K562 (cell line): ENCODE measurements around the gene SERBP1. TPM values are rescaled to one million over a fixed set of nuclear protein-coding genes. Genes with fewer than 3 reads are reported as not detected.

Experiments used
- ATAC-seq: fragments of 200-7000 bp; cut with Tn5 transposase; 3 replicates; pipeline ENCODE4 v1.9.1; 2020; ENCODE audit warnings: moderate library complexity
- BruUV-seq: library from RNA; stranded (reverse); fragments of 400-500 nt; replicated peaks from 2 replicates; lab custom pipeline; 2021; lab: Mats Ljungman, UMichigan
- CTCF ChIA-PET: fragments of 300-600 bp; formaldehyde crosslinking; extraction: SDS; loops from one replicate; lab custom pipeline; 2021; ENCODE audit warnings: low intra/inter-chr PET ratio; lab: Yijun Ruan, JAX
- POLR2A ChIA-PET: fragments of 300-600, 350-650 bp; sonication (Branson Sonifier 250); formaldehyde crosslinking; extraction: SDS; loops from one replicate; lab custom pipeline; 2021; ENCODE audit warnings: antibody characterized with exemption, inconsistent platforms; lab: Yijun Ruan, JAX
- DNase-seq, 4 experiments: peaks; one replicate each; pipeline versions ENCODE4 v3.0.0 to v3.0.0-alpha.2; 2011 to 2018; ENCODE audit warnings: low spot score in 3 of 4, mixed read lengths in 3 of 4; ENCODE audit errors: extremely low read depth in 1 of 4
- FAIRE-seq: peaks from 2 replicates; lab custom pipeline; 2011; peaks lifted over from hg19 to GRCh38; lab: Jason Lieb, UNC
- H2AFZ ChIP-seq: 2 replicates; pipeline ENCODE4 v1.6.0; 2011; ENCODE audit warnings: low read depth, low read length, control low read depth, inconsistent platforms
- H3K27ac ChIP-seq: fragments of 200-600 bp; 3 replicates; pipeline ENCODE4 v1.8.0; 2011; ENCODE audit warnings: low read depth, mild to moderate bottlenecking, control low read depth, inconsistent platforms, low read length, moderate library complexity, mixed read lengths; ENCODE audit errors: extremely low read depth
- H3K27me3 ChIP-seq, 2 experiments: fragments of 300-600 bp in 1 of 2; 2 replicates in 1 of 2; 3 replicates in 1 of 2; pipeline versions ENCODE4 v1.6.0 to v1.8.0; 2011; ENCODE audit warnings: inconsistent platforms in 2 of 2, low read length in 2 of 2, mild to moderate bottlenecking in 1 of 2, mixed read lengths in 1 of 2, moderate library complexity in 1 of 2; ENCODE audit not compliant: control insufficient read depth in 2 of 2, insufficient read depth in 2 of 2
- H3K36me3 ChIP-seq: fragments of 300-600 bp; 3 replicates; pipeline ENCODE4 v1.8.0; 2011; ENCODE audit warnings: mild to moderate bottlenecking, low read length, inconsistent platforms; ENCODE audit not compliant: control insufficient read depth, insufficient read depth
- H3K4me1 ChIP-seq, 2 experiments: fragments of 200-600 bp in 1 of 2; replicated peaks in 1 of 2; 2 replicates in 1 of 2; 3 replicates in 1 of 2; pipeline versions ENCODE4 v1.5.1 to v1.8.0; 2011; ENCODE audit warnings: inconsistent platforms in 2 of 2, low read length in 2 of 2, mild to moderate bottlenecking in 1 of 2, mixed read lengths in 1 of 2, moderate library complexity in 1 of 2; ENCODE audit not compliant: control insufficient read depth in 2 of 2, insufficient read depth in 2 of 2
- H3K4me2 ChIP-seq: 2 replicates; pipeline ENCODE4 v1.6.1; 2011; ENCODE audit warnings: low read length, control low read depth, inconsistent platforms, mixed read lengths; ENCODE audit not compliant: insufficient read depth
- H3K4me3 ChIP-seq: fragments of 200-600 bp; sonication (generic), shearing (Covaris generic); 2 replicates; pipeline ENCODE4 v1.5.1; 2016; ENCODE audit warnings: control low read depth, inconsistent platforms
- H3K79me2 ChIP-seq: fragments of 200-600 bp; 3 replicates; pipeline ENCODE4 v1.8.0; 2011; ENCODE audit warnings: low read length, inconsistent platforms; ENCODE audit not compliant: control insufficient read depth, insufficient read depth
- H3K9ac ChIP-seq, 2 experiments: 2 replicates each; pipeline versions ENCODE4 v1.6.0 to v1.6.1; 2011; ENCODE audit warnings: low read depth in 2 of 2, low read length in 2 of 2, control low read depth in 1 of 2, inconsistent platforms in 1 of 2, mild to moderate bottlenecking in 1 of 2, mixed read lengths in 1 of 2; ENCODE audit not compliant: insufficient read depth in 1 of 2
- H3K9me1 ChIP-seq: one replicate; pipeline ENCODE4 v1.6.0; 2011; ENCODE audit warnings: inconsistent platforms, mild to moderate bottlenecking, low read length, moderate library complexity; ENCODE audit not compliant: control insufficient read depth, insufficient read depth
- H3K9me3 ChIP-seq: replicated peaks from 2 replicates; pipeline ENCODE4 v1.5.1; 2011; ENCODE audit warnings: low read depth, low read length, inconsistent platforms; ENCODE audit not compliant: control insufficient read depth, insufficient read depth
- H4K20me1 ChIP-seq: replicated peaks from 2 replicates; pipeline ENCODE4 v1.6.1; 2011; ENCODE audit warnings: low read length, inconsistent platforms, mixed read lengths; ENCODE audit not compliant: control insufficient read depth, insufficient read depth
- FOXJ3 ChIP-seq: sonication (generic); formaldehyde crosslinking; IDR thresholded peaks from 2 replicates; pipeline ENCODE4 v1.4.0; 2020; ENCODE audit warnings: mild to moderate bottlenecking, missing genetic modification reagents
- MAFF ChIP-seq: IDR thresholded peaks from 2 replicates; pipeline ENCODE4 v1.6.1; 2012; ENCODE audit warnings: low read length, improper control_type of control experiment
- RAD21 ChIP-seq, 2 experiments: fragments of 250-450 bp in 1 of 2; fragments of 450-650 bp in 1 of 2; sonication (Bioruptor Pico) in 1 of 2; formaldehyde crosslinking in 1 of 2; IDR thresholded peaks in 1 of 2; conservative IDR thresholded peaks in 1 of 2; 2 replicates each; pipeline versions ENCODE4 v1.4.0 to v1.8.0; 2020 to 2022; ENCODE audit warnings: mild to moderate bottlenecking in 2 of 2, moderate library complexity in 1 of 2
- RBM15 ChIP-seq: fragments of 200-400 bp; formaldehyde crosslinking; IDR thresholded peaks from 2 replicates; pipeline ENCODE4 v1.6.1; 2018; ENCODE audit warnings: mild to moderate bottlenecking, low read length, moderate library complexity; ENCODE audit not compliant: insufficient read depth
- RBM22 ChIP-seq: fragments of 200-400 bp; formaldehyde crosslinking; IDR thresholded peaks from 2 replicates; pipeline ENCODE4 v1.6.1; 2018; ENCODE audit warnings: low read length, low read depth; ENCODE audit not compliant: poor library complexity, severe bottlenecking
- RBM34 ChIP-seq: fragments of 200-400 bp; formaldehyde crosslinking; IDR thresholded peaks from 2 replicates; pipeline ENCODE4 v1.6.1; 2018; ENCODE audit warnings: low read length, borderline replicate concordance; ENCODE audit not compliant: insufficient read depth
- TCFL5 ChIP-seq: fragments of 250-450 bp; sonication (Bioruptor Pico); conservative IDR thresholded peaks from 2 replicates; pipeline ENCODE4 v1.6.1; 2021; ENCODE audit warnings: mild to moderate bottlenecking, moderate library complexity, matching md5 sums
- ZNF507 ChIP-seq: conservative IDR thresholded peaks from 2 replicates; pipeline ENCODE4 v1.6.1; 2017; ENCODE audit warnings: missing genetic modification characterization, missing compliant biosample characterization
- ZNF639 ChIP-seq, 2 experiments: fragments of 200-800 bp in 1 of 2; sonication (Bioruptor generic) in 1 of 2; sonication (generic) in 1 of 2; formaldehyde crosslinking in 1 of 2; IDR thresholded peaks in 1 of 2; conservative IDR thresholded peaks in 1 of 2; 2 replicates each; pipeline versions ENCODE4 v1.5.0 to v1.6.1; 2016 to 2020; ENCODE audit warnings: missing compliant biosample characterization in 1 of 2, missing genetic modification characterization in 1 of 2, missing genetic modification reagents in 1 of 2
- ZNF75A ChIP-seq: fragments of 450-650 bp; formaldehyde crosslinking; IDR thresholded peaks from 2 replicates; pipeline ENCODE4 v1.4.0; 2020; ENCODE audit warnings: mild to moderate bottlenecking
- ZNF780A ChIP-seq: fragments of 250-450 bp; sonication (Bioruptor Pico); IDR thresholded peaks from 2 replicates; pipeline ENCODE4 v1.5.0; 2021; ENCODE audit warnings: mild to moderate bottlenecking
- WGBS: fragments of 100-300 bp; shearing (Covaris generic); methylation state at CpG from one replicate; pipeline ENCODE4 v1.1.6; 2016; ENCODE audit warnings: low coverage, mixed read lengths; ENCODE audit not compliant: insufficient coverage; ENCODE audit errors: missing lambda C conversion rate; 5-methylcytosine and 5-hydroxymethylcytosine counted together
- in situ Hi-C: fragments of 300-500 bp; cut with MboI; formaldehyde crosslinking; loops from 4 replicates; pipeline ENCODE4 v1.15.0; 2018; ENCODE audit warnings: inconsistent platforms, mixed read lengths
- intact Hi-C: fragments of 100-400 bp; cut with micrococcal nuclease; formaldehyde crosslinking; loops from 2 replicates; pipeline ENCODE4 v1.14.2; 2022
- polyA plus RNA-seq, 8 experiments: library from polyadenylated mRNA; depleted of rRNA in 4 of 8; stranded (reverse) in 5 of 8; unstranded in 3 of 8; fragments of >200 nt; fragmentation: Nextera tagmentation in 2 of 8; fragmentation: Illumina TruSeq in 1 of 8; extraction: Ambion mirVana in 2 of 8; extraction: Trizol in 1 of 8; gene quantifications; 2 replicates each; pipeline versions ENCODE4 v1.2.1 to v1.2.3, GENCODE V29; 2011 to 2014; ENCODE audit warnings: inconsistent platforms in 1 of 8, missing spikeins in 1 of 8
- total RNA-seq, 7 experiments: library from RNA; depleted of rRNA in 6 of 7; stranded (reverse); fragments of >200 nt in 6 of 7; fragmentation: Illumina TruSeq in 2 of 7; extraction: Trizol in 2 of 7; gene quantifications; 2 replicates each; pipeline versions ENCODE4 v1.2.1 to v1.2.3, GENCODE V29; 2011 to 2021; ENCODE audit warnings: low replicate concordance in 1 of 7
- TF ChIP-seq, protein P1 (sequence below), 3 experiments: fragments of 200-800 bp in 1 of 3; sonication (Bioruptor generic) in 1 of 3; sonication (generic) in 1 of 3; formaldehyde crosslinking in 1 of 3; IDR thresholded peaks; 2 replicates each; pipeline versions ENCODE4 v1.6.1 to v1.8.0; 2016 to 2022; ENCODE audit warnings: mild to moderate bottlenecking in 2 of 3, missing compliant biosample characterization in 2 of 3, missing genetic modification characterization in 2 of 3, missing genetic modification reagents in 1 of 3
- TF ChIP-seq, protein P2 (sequence below), 2 experiments: fragments of 450-650 bp; conservative IDR thresholded peaks; 2 replicates each; pipeline ENCODE4 v1.6.1; 2017; ENCODE audit warnings: mild to moderate bottlenecking in 2 of 2, moderate library complexity in 2 of 2
- TF ChIP-seq, protein P3 (sequence below): fragments of 250-450 bp; sonication (Bioruptor Pico); IDR thresholded peaks from 2 replicates; pipeline ENCODE4 v1.5.0; 2021; ENCODE audit warnings: mild to moderate bottlenecking, borderline replicate concordance

SERBP1 gene
- total and polyA plus RNA-seq, 9 of the 15 experiments (the other 6 are each of a cell fraction or from before 2014, with no cell fraction given), result 79.9 to 761 (median 464) TPM

DNA sequence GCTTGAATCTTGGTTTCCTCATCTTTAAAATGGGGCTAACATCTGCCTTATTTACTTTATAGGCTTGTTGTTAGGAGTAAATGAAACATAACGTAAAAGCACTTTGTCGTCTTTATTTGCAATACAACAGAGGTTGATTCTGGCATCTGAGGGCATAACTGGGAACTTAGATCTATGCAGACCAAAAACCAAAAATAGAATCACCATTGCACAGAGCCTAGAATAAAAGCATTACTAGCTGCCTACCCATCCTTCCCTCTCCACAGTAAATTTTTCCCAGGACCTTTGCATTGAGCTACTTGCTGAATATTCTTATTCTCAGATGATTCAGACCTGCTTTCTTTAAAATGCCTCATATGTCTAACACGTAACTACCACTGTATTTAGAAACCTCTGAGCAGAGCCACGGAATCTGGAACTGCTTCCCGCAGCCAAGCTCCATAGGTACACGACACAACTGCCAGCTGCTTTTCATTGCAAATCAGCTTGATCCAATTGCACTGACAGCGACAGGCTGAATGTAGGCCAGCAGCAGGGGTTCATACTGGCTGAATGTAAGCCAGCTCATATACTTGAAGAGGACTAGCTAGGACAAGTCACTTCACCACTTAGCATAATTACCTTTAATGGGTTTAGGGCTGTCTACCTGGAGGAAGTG is 33.2 kb upstream of the SERBP1 start:
- POLR2A ChIA-PET, result interaction anchor here (0.6 to 2.0 kb wide), 5 partner anchors 10 to 253 kb away, joined by 3 to 8 read pairs (median 4); no protein-coding TSS in a partner anchor
- TF ChIP-seq RAD21 (CRISPR knock-in tag; conservative IDR thresholded peaks at IDR 0.05 in 1 of 2, IDR thresholded peaks at IDR 0.05 in 1 of 2) (no peak), TCFL5 (CRISPR knock-in tag) (no peak), RBM22 (no peak), ZNF780A (no peak), ZNF75A (CRISPR knock-in tag) (no peak), ZNF639 (CRISPR knock-in tag; conservative IDR thresholded peaks at IDR 0.05 in 1 of 2, IDR thresholded peaks at IDR 0.05 in 1 of 2) (no peak), MAFF (no peak), RBM34 (no peak), FOXJ3 (CRISPR knock-in tag) (no peak), ZNF507 (tag) (no peak), RBM15 (no peak)
- TF ChIP-seq, protein P1, sequence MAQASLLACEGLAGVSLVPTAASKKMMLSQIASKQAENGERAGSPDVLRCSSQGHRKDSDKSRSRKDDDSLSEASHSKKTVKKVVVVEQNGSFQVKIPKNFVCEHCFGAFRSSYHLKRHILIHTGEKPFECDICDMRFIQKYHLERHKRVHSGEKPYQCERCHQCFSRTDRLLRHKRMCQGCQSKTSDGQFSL (CRISPR knock-in tag; IDR thresholded peaks at IDR 0.05), result no peak
- TF ChIP-seq, protein P1 (tag; IDR thresholded peaks at IDR 0.05), result no peak
- TF ChIP-seq, protein P2, sequence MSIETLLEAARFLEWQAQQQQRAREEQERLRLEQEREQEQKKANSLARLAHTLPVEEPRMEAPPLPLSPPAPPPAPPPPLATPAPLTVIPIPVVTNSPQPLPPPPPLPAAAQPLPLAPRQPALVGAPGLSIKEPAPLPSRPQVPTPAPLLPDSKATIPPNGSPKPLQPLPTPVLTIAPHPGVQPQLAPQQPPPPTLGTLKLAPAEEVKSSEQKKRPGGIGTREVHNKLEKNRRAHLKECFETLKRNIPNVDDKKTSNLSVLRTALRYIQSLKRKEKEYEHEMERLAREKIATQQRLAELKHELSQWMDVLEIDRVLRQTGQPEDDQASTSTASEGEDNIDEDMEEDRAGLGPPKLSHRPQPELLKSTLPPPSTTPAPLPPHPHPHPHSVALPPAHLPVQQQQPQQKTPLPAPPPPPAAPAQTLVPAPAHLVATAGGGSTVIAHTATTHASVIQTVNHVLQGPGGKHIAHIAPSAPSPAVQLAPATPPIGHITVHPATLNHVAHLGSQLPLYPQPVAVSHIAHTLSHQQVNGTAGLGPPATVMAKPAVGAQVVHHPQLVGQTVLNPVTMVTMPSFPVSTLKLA (conservative IDR thresholded peaks at IDR 0.05), result no peak
- TF ChIP-seq, protein P3, sequence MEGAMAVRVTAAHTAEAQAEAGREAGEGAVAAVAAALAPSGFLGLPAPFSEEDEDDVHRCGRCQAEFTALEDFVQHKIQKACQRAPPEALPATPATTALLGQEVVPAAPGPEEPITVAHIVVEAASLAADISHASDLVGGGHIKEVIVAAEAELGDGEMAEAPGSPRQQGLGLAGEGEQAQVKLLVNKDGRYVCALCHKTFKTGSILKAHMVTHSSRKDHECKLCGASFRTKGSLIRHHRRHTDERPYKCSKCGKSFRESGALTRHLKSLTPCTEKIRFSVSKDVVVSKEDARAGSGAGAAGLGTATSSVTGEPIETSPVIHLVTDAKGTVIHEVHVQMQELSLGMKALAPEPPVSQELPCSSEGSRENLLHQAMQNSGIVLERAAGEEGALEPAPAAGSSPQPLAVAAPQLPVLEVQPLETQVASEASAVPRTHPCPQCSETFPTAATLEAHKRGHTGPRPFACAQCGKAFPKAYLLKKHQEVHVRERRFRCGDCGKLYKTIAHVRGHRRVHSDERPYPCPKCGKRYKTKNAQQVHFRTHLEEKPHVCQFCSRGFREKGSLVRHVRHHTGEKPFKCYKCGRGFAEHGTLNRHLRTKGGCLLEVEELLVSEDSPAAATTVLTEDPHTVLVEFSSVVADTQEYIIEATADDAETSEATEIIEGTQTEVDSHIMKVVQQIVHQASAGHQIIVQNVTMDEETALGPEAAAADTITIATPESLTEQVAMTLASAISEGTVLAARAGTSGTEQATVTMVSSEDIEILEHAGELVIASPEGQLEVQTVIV (CRISPR knock-in tag), result no peak

More for the DNA sequence above, 33.2 kb upstream of the SERBP1 start:
- no peak overlapping the region for H3K9ac ChIP-seq
- 46% methylated on average over 7 of the region's 7 CpGs for WGBS
- no peaks in the 10 kb centered on the region for H3K9me3 ChIP-seq
- intact Hi-C loops (no loop called here), in situ Hi-C loops (no loop called here)
- H3K4me2 ChIP-seq, result no peak overlapping the region
- no peaks in the 10 kb centered on the region for H3K36me3 ChIP-seq
- H2AFZ ChIP-seq, result no peak overlapping the region
- H3K9me1 ChIP-seq, result no peaks in the 10 kb centered on the region
- no peak overlapping the region for H3K27ac ChIP-seq
- no peak for ATAC-seq
- DNase-seq, result no peak
- H3K79me2 ChIP-seq, result no peaks in the 10 kb centered on the region
- no peaks in the 10 kb centered on the region for H4K20me1 ChIP-seq
- CTCF ChIA-PET, result no interaction called here
- no TSS peak for BruUV-seq
- no peak for FAIRE-seq
- H3K27me3 ChIP-seq, result no peaks in the 10 kb centered on the region
- H3K4me3 ChIP-seq, result no peak overlapping the region
- no peaks in the 10 kb centered on the region; a peak in 2 of 5 replicates for H3K4me1 ChIP-seq
